NCI-H82 treated with DMSO at 0.1 percent for 48 hours (cell line): ENCODE data around the gene SLC15A1.
A peak's percentile ranks its signal among the peaks of the same experiment; 100 is the strongest.

Source experiments
- DNase-seq: peaks from one replicate; lab custom pipeline; 2025; ENCODE audit not compliant: unreplicated experiment; lab: John Stamatoyannopoulos, UW

Gene SLC15A1

GRCh38 chr13:98706446-98707110, 45.9 kb downstream of the SLC15A1 start:
- no peak for DNase-seq

GRCh38 chr13:98697791-98698190, 54.7 kb downstream of the SLC15A1 start:
- DNase-seq = no peak

- no peak for DNase-seq
Observed at GRCh38 chr13:98693756-98694155, 58.7 kb downstream of the SLC15A1 start.

- DNase-seq = no peak
Observed at GRCh38 chr13:98691360-98691759, 61.1 kb downstream of the SLC15A1 start.

- DNase-seq = no peak
Observed at GRCh38 chr13:98690348-98691022, 62.0 kb downstream of the SLC15A1 start.

- no peak for DNase-seq
Observed at GRCh38 chr13:98689347-98689968, 63.0 kb downstream of the SLC15A1 start.

- no peak for DNase-seq
Observed at GRCh38 chr13:98688373-98688772, 64.1 kb downstream of the SLC15A1 start.

GRCh38 chr13:98687319-98687718, 65.2 kb downstream of the SLC15A1 start:
- DNase-seq = no peak

GRCh38 chr13:98686270-98686669, 66.2 kb downstream of the SLC15A1 start:
- no peak for DNase-seq

GRCh38 chr13:98685146-98685545, 67.3 kb downstream of the SLC15A1 start:
- DNase-seq = no peak

- no peak for DNase-seq
Observed at GRCh38 chr13:98681049-98681448, 71.4 kb downstream of the SLC15A1 start.

- DNase-seq = peak; percentile 85
Observed at GRCh38 chr13:98678741-98679140, 73.7 kb downstream of the SLC15A1 start.

- DNase-seq = no peak
Observed at GRCh38 chr13:98677398-98677797, 75.1 kb downstream of the SLC15A1 start.

GRCh38 chr13:98676239-98676638, 76.2 kb downstream of the SLC15A1 start:
- no peak for DNase-seq

GRCh38 chr13:98675837-98676236, 76.6 kb downstream of the SLC15A1 start:
- no peak for DNase-seq

- DNase-seq = no peak
Observed at GRCh38 chr13:98675066-98675465, 77.4 kb downstream of the SLC15A1 start.

- DNase-seq = peak; percentile 49
Observed at GRCh38 chr13:98672947-98673613, 79.4 kb downstream of the SLC15A1 start.

- DNase-seq = no peak
Observed at GRCh38 chr13:98668155-98668554, 84.3 kb downstream of the SLC15A1 start.

GRCh38 chr13:98665638-98665995, 86.9 kb downstream of the SLC15A1 start:
- DNase-seq = no peak

GRCh38 chr13:98664924-98665637, 87.4 kb downstream of the SLC15A1 start:
- no peak for DNase-seq

- DNase-seq = no peak
Observed at GRCh38 chr13:98664510-98664909, 88.0 kb downstream of the SLC15A1 start.
